ENCODE data around the gene ELP4.

ELP4 gene

DNA sequence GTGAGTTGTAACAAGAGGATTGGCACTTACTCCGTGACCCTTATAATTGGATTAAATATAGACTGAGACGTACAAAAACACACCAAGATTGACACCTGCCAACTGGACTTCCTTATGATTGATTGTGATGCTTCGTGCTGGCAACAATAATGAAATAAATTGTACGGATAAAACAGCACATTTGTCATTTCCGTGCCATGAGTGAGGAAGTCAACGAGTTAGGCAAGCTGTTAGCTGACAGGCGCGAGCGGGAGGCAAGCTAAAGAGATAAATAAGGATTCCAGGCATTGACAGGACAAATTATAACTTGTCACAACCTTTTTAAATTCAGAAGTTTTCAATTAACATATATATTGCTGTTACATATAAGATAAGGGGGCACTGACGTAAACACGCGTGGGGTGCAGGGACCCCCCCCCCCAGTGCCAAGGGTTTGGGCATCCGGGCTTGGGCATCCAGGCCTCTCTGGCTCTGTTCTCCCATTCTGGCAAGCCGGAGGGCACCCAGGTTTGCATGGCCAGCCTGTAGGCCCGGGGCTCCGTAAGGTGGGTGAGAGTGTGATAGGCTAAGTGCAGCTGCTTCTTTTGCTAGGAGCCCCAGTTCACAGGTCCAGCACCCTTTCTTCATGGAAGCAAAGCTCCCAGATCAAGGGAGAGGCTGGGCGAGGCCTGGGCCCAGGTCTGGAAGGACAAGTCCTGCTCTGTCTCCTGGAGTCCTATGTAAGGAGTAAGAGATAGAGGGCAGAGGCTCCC is 312.8 kb downstream of the ELP4 start:
- no peak overlapping the region for H3K27ac ChIP-seq
- no peaks in the 10 kb centered on the region for H3K36me3 ChIP-seq (ENCODE audit: insufficient read depth, low read length)
- no peak for DNase-seq (ENCODE audit: low read depth, low spot score)
- TF ChIP-seq EZH2 (IDR thresholded peaks at IDR 0.05) = no peak
- no peak for TF ChIP-seq POLR2AphosphoS5 (IDR thresholded peaks at IDR 0.05; ENCODE audit: borderline replicate concordance, low read depth, low read length)
- no peak for TF ChIP-seq FOXP2 (optimal IDR thresholded peaks at IDR 0.05; ENCODE audit: control extremely low read depth, extremely low read length, insufficient read depth)
- no peak overlapping the region for H3K9ac ChIP-seq (ENCODE audit: insufficient read length)
- H3K9me3 ChIP-seq (ENCODE audit: low read depth, low read length) = no peaks in the 10 kb centered on the region
- no peak overlapping the region for H3K4me3 ChIP-seq

DNA sequence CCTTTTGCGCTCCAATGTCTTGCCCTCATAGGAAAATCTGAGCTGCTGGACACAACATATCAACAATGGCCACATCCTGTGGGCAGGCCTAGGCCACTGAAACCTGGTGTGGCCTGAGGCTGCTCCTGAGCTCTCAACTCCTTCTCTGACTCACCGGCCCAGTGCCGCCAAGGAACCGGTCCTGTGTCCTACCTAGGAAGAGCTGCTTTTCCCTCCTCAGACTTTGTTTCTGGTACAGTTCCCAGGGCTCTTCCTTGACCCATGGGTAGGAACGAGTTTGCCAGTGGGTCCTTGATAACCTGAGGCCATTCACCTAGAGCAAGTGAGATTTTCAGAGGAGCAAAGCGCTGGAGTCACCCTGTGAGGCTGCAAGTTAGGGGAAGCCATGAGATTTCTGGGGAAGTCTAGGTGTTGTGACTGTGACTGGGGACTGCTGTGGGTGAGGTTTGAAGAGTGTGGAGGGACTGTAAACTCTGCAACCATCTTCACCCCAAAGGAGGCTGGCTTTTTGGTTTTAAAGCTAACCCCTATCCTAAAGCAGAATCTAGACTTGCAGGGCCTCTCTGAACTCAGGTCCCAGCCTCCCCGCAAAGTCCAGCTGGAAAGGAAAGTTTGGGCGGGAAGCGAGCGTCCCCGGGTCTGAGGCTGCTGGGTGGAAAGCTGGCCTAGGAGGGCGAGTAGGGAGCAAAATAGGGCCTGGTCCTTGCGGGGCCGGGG is 313.5 kb downstream of the ELP4 start:
- H3K9ac ChIP-seq (ENCODE audit: insufficient read length) = no peak overlapping the region
- no peak overlapping the region for H3K27ac ChIP-seq
- no peaks in the 10 kb centered on the region for H3K9me3 ChIP-seq (ENCODE audit: low read depth, low read length)
- no peaks in the 10 kb centered on the region for H3K36me3 ChIP-seq (ENCODE audit: insufficient read depth, low read length)
- no peak for DNase-seq (ENCODE audit: low read depth, low spot score)
- no peak overlapping the region for H3K4me3 ChIP-seq
- TF ChIP-seq POLR2AphosphoS5 (IDR thresholded peaks at IDR 0.05; ENCODE audit: borderline replicate concordance, low read depth, low read length) (no peak), EZH2 (IDR thresholded peaks at IDR 0.05) (no peak), FOXP2 (optimal IDR thresholded peaks at IDR 0.05; ENCODE audit: control extremely low read depth, extremely low read length, insufficient read depth) (no peak)

DNA sequence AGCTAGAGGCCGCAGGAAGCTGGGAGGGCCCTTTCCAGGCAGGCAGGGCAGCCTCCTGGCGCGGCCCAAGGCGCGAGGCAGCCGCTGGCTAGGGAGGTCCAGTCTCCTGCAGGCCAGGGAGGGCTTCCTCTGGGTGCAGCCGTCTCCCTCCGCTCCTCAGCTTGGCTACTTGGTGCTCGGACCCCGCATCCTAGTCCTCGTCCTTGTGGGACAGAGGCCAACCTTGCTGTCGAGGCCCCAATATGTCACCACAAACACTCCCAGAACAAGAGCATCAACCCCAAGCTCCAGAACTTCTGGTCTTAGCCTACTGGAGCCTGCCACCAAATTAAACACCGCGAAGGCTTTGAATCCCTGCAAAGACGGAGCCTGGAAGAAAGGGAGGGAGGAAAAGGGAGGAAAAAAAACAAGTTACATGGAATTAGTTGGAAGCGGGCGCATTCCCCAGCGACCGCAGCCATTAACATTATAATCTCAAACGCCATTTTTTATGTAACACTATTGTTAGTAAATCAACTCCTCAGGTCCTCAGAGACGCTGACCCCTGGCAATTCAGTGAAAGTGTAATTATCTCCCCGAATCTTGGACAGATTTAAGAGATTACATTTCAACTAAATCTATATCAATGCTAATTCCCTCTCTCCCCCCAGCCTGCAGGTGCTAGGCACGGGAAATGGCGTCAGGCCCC is 314.2 kb downstream of the ELP4 start:
- TF ChIP-seq FOXP2 (optimal IDR thresholded peaks at IDR 0.05; ENCODE audit: control extremely low read depth, extremely low read length, insufficient read depth) (no peak), POLR2AphosphoS5 (IDR thresholded peaks at IDR 0.05; ENCODE audit: borderline replicate concordance, low read depth, low read length) (no peak), EZH2 (IDR thresholded peaks at IDR 0.05) (no peak)
- Histone ChIP-seq H3K9ac (ENCODE audit: insufficient read length) (no peak overlapping the region), H3K36me3 (ENCODE audit: insufficient read depth, low read length) (no peaks in the 10 kb centered on the region), H3K27ac (no peak overlapping the region), H3K9me3 (ENCODE audit: low read depth, low read length) (no peaks in the 10 kb centered on the region), H3K4me3 (no peak overlapping the region)
- no peak for DNase-seq (ENCODE audit: low read depth, low spot score)

DNA sequence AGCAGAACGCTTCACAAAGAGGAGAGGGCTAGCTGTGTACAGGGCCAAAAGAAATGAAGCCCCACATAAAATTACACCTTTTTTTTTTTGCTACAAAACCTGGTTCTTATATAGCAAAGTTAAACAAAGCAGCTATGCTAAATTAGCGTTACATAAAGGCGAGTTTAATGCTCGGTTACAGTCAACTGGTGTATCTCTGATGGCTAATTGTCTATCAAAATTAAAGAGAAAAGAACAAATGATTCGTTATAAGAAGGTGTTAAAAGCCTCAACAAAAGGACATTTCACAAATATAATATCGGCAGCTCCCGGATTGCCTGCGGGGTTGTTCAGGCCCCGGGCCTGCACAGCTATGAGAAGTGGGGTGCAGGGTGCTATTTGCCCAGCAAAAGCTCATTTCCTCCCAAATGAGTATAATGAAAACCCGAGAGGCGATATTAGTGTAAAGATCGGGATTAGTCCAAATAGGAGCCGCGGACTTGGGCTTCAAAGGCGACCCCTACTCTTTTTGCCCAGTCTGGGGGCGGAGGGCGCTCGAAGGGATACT is 314.8 kb downstream of the ELP4 start:
- H3K27ac ChIP-seq = no peak overlapping the region
- no peaks in the 10 kb centered on the region for H3K36me3 ChIP-seq (ENCODE audit: insufficient read depth, low read length)
- H3K9me3 ChIP-seq (ENCODE audit: low read depth, low read length) = no peaks in the 10 kb centered on the region
- H3K9ac ChIP-seq (ENCODE audit: insufficient read length) = no peak overlapping the region
- no peak overlapping the region for H3K4me3 ChIP-seq
- no peak for DNase-seq (ENCODE audit: low read depth, low spot score)
- TF ChIP-seq FOXP2 (optimal IDR thresholded peaks at IDR 0.05; ENCODE audit: control extremely low read depth, extremely low read length, insufficient read depth) = no peak
- TF ChIP-seq POLR2AphosphoS5 (IDR thresholded peaks at IDR 0.05; ENCODE audit: borderline replicate concordance, low read depth, low read length) = no peak
- TF ChIP-seq EZH2 (IDR thresholded peaks at IDR 0.05) = no peak

DNA sequence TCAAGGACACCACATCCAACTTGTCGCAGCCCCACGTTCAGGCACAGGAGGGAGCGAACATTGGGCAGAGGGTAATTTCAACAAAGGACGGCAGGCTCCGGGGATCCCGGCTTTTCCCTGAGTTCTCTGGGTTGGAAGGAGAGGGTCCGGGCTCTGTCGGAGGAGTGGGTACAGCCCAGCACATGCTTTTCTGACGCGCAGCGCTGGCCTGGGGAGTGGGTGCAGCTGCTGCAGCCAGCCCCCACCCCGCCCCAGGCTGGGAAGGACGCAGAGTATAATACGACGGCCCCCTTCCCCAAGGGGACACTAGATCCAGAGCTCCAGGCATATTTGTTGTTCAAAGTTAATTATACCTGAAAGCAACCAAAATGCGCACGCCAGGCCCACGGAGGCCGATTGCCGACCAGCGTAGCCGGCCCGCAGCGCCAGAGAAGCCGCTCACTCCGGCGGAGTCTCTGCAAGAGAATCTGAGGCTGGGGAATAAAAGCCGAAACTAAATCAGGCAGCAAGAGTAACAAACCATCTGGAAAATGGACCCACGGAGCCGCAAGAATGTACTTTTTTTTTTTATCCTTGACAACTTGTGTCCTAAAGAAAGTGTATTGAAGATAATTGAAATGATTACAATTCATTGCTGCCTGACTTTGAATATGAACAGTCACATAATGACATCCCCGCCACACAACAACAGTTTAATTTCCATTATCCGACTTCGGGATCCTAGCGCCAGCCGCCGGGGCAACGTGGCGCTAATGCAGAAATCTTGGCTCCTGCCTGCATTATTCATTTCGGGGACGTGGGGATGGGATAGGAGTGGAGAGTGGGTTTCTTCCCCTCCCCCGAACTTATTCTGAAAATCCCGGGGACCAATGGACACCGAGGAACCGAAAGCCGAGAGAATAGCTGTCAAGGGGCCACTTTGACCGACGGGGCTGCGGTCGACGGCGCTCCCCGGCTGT is 315.6 kb downstream of the ELP4 start:
- H3K9ac ChIP-seq (ENCODE audit: insufficient read length) = no peak overlapping the region
- no peaks in the 10 kb centered on the region for H3K36me3 ChIP-seq (ENCODE audit: insufficient read depth, low read length)
- no peak overlapping the region for H3K27ac ChIP-seq
- H3K4me3 ChIP-seq = no peak overlapping the region
- H3K9me3 ChIP-seq (ENCODE audit: low read depth, low read length) = no peaks in the 10 kb centered on the region
- TF ChIP-seq FOXP2 (optimal IDR thresholded peaks at IDR 0.05; ENCODE audit: control extremely low read depth, extremely low read length, insufficient read depth) (no peak), EZH2 (IDR thresholded peaks at IDR 0.05) (no peak), POLR2AphosphoS5 (IDR thresholded peaks at IDR 0.05; ENCODE audit: borderline replicate concordance, low read depth, low read length) (no peak)
- DNase-seq (ENCODE audit: low read depth, low spot score) = no peak

DNA sequence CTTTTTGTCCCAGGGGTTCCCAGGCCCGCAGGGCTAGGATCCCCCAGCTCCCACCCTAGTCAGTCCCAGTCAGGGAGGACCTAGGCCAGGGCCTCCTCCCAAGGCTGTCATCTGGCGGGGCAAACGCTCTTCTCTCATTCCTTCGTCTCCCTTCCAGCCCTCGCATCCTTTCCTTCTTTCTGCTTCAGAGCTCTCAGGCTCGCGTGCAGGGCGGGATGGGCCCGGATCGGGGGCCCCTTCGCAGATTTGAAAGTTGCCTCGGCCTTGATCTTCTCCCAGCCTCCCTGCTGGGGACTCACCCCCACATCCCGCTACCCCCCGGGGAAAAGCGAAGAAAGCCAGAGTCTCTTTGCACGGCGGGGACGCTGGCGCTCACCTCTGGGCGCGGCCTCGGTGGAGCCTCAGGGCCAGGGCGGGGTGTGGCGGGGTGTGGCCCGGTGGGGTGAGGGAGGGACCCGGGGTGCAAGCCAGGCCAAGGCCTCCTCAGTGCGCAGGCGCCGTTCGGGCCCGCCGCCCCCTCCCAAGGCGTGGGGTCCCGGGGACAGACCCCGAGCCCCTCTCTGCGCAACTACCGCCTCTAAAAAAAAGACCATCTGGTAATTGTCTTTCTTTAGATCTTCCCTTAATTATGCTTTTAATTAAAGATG is 316.4 kb downstream of the ELP4 start:
- no peaks in the 10 kb centered on the region for H3K9me3 ChIP-seq (ENCODE audit: low read depth, low read length)
- no peak for DNase-seq (ENCODE audit: low read depth, low spot score)
- H3K27ac ChIP-seq = no peak overlapping the region
- H3K36me3 ChIP-seq (ENCODE audit: insufficient read depth, low read length) = no peaks in the 10 kb centered on the region
- no peak overlapping the region for H3K4me3 ChIP-seq
- no peak overlapping the region for H3K9ac ChIP-seq (ENCODE audit: insufficient read length)
- TF ChIP-seq POLR2AphosphoS5 (IDR thresholded peaks at IDR 0.05; ENCODE audit: borderline replicate concordance, low read depth, low read length) (no peak), EZH2 (IDR thresholded peaks at IDR 0.05) (no peak), FOXP2 (optimal IDR thresholded peaks at IDR 0.05; ENCODE audit: control extremely low read depth, extremely low read length, insufficient read depth) (no peak)
